ENCODE data around the gene MLIP. TPM values are rescaled to one million over a fixed set of nuclear protein-coding genes. Genes with fewer than 3 reads are reported as not detected.

Gene MLIP
- total and polyA plus RNA-seq, 2 of the 8 experiments (the other 6 are each of a cell fraction or from before 2014, with no cell fraction given): not detected

- TF ChIP-seq SIRT6 (IDR thresholded peaks at IDR 0.05; ENCODE audit: low read length) (no peak), ATF3 (IDR thresholded peaks at IDR 0.05; ENCODE audit: insufficient read depth, low read depth, low read length) (no peak), CBX5 (IDR thresholded peaks at IDR 0.05; ENCODE audit: low read depth, low read length) (no peak), EZH2 (IDR thresholded peaks at IDR 0.05; ENCODE audit: low read depth, low read length, severe bottlenecking) (no peak), KDM1A (IDR thresholded peaks at IDR 0.05; ENCODE audit: borderline replicate concordance, low read length) (no peak), BCL11A (IDR thresholded peaks at IDR 0.05; ENCODE audit: low read depth in 2 of 2, low read length in 2 of 2) (no peak), BRCA1 (IDR thresholded peaks at IDR 0.05; ENCODE audit: low read depth, low read length) (no peak)
Observed at GRCh38 chr6:54301770-54302169, 190.5 kb downstream of the MLIP start (continued).
